ENCODE measurements around the gene CCDC6. TPM values are rescaled to one million over a fixed set of nuclear protein-coding genes. Genes with fewer than 3 reads are reported as not detected.

Gene CCDC6
- polyA plus RNA-seq, 1 donor (not counting 4 experiments of a cell fraction or from before 2014, with no cell fraction given) = 46.5 TPM

DNA sequence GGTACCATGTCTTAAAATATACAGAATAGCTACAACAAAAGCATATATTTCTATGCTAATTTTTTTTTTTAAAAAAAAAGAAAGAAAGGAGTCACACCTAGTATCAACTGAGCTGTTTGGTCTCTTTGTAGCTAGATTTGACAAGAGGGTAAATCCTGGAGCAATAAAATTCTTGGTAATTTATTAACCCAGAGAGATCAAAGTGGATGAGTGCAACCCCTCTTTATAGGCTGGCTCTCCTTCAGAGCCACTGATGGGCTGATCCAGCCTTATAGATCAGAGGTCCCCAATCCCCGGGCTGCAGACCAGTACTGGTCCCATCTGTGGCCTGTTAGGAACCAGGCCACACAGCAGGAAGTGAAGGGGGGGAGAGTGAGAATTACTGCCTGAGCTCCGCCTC lies 133.3 kb downstream of the CCDC6 start:
- no peak overlapping the region for H3K4me2 ChIP-seq (ENCODE audit: control insufficient read depth, extremely low read depth, insufficient read depth, low read depth, low read length)
- dilution Hi-C loops (cut with MboI; ENCODE audit: extremely low pct_ligation_motif_present, low sequenced_read_pairs) = no loop called here
- H3K79me2 ChIP-seq (ENCODE audit: control insufficient read depth, insufficient read depth, low read length) = no peaks in the 10 kb centered on the region
- H4K20me1 ChIP-seq (ENCODE audit: control insufficient read depth, extremely low read depth, insufficient read depth, low read length) = no peaks in the 10 kb centered on the region
- no peaks in the 10 kb centered on the region for H3K9me1 ChIP-seq (ENCODE audit: control insufficient read depth, extremely low read depth, insufficient read depth, low read length)
- no peak overlapping the region for H3K4me3 ChIP-seq (ENCODE audit: control insufficient read depth in 2 of 3, extremely low read depth in 1 of 3, insufficient read depth in 2 of 3, low read depth in 1 of 3, low read length in 3 of 3)
- no peak overlapping the region for H3K9ac ChIP-seq (ENCODE audit: control insufficient read depth, extremely low read depth, insufficient read depth, low read length)
- TF ChIP-seq, protein P1, sequence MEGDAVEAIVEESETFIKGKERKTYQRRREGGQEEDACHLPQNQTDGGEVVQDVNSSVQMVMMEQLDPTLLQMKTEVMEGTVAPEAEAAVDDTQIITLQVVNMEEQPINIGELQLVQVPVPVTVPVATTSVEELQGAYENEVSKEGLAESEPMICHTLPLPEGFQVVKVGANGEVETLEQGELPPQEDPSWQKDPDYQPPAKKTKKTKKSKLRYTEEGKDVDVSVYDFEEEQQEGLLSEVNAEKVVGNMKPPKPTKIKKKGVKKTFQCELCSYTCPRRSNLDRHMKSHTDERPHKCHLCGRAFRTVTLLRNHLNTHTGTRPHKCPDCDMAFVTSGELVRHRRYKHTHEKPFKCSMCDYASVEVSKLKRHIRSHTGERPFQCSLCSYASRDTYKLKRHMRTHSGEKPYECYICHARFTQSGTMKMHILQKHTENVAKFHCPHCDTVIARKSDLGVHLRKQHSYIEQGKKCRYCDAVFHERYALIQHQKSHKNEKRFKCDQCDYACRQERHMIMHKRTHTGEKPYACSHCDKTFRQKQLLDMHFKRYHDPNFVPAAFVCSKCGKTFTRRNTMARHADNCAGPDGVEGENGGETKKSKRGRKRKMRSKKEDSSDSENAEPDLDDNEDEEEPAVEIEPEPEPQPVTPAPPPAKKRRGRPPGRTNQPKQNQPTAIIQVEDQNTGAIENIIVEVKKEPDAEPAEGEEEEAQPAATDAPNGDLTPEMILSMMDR (optimal IDR thresholded peaks at IDR 0.05 in 1 of 3, IDR thresholded peaks at IDR 0.05 in 1 of 3, conservative IDR thresholded peaks at IDR 0.05 in 1 of 3; ENCODE audit: extremely low read depth in 1 of 3, insufficient read depth in 2 of 3, low read length in 3 of 3) = no peak
- no peaks in the 10 kb centered on the region for H3K36me3 ChIP-seq (ENCODE audit: control insufficient read depth in 2 of 2, extremely low read depth in 1 of 2, insufficient read depth in 2 of 2, low read length in 2 of 2)
- H2AFZ ChIP-seq (ENCODE audit: control insufficient read depth, low read length) = no peak overlapping the region
- no peak for FAIRE-seq
- no peaks in the 10 kb centered on the region for H3K4me1 ChIP-seq (ENCODE audit: control insufficient read depth, extremely low read depth, insufficient read depth, low read length)
- DNase-seq (ENCODE audit: low read depth, low spot score) = no peak
- no peaks in the 10 kb centered on the region for H3K27me3 ChIP-seq (ENCODE audit: control insufficient read depth, extremely low read depth, insufficient read depth, low read length)
- H3K27ac ChIP-seq (ENCODE audit: control insufficient read depth, insufficient read depth, low read length) = no peak overlapping the region
- H3K9me3 ChIP-seq (ENCODE audit: control insufficient read depth, low read depth, low read length) = no peaks in the 10 kb centered on the region

DNA sequence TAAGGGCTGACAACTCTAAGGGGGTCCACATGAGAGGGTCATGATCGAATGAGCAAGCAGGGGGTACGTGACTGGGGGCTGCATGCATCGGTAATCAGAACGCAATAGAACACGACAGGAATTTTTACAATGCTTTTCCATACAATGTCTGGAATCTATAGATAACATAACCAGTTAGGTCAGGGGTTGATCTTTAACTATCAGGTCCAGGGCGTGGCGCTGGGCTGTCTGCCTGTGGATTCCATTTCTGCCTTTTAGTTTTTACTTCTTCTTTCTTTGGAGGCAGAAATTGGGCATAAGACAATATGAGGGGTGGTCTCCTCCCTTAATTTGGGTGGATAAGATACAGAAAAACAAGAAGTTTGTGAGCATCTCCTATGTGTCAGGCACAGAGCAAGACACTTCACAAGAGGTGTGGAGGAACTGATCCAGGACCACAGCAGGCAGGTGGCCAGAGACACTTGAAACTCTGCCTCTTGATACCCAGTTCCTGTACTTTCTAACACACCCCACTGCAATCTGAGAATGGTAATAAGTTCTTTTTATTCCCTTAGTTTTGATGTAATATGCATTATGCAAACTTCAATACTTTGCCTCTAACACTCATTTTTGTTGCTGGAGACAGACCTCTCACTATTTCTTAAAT lies 135.1 kb downstream of the CCDC6 start:
- H3K4me1 ChIP-seq (ENCODE audit: control insufficient read depth, extremely low read depth, insufficient read depth, low read length) = no peaks in the 10 kb centered on the region
- H3K9ac ChIP-seq (ENCODE audit: control insufficient read depth, extremely low read depth, insufficient read depth, low read length) = no peak overlapping the region
- no peak overlapping the region for H3K4me3 ChIP-seq (ENCODE audit: control insufficient read depth in 2 of 3, extremely low read depth in 1 of 3, insufficient read depth in 2 of 3, low read depth in 1 of 3, low read length in 3 of 3)
- H3K36me3 ChIP-seq (ENCODE audit: control insufficient read depth in 2 of 2, extremely low read depth in 1 of 2, insufficient read depth in 2 of 2, low read length in 2 of 2) = no peaks in the 10 kb centered on the region
- no peak overlapping the region for H2AFZ ChIP-seq (ENCODE audit: control insufficient read depth, low read length)
- H3K9me3 ChIP-seq (ENCODE audit: control insufficient read depth, low read depth, low read length) = no peaks in the 10 kb centered on the region
- no peaks in the 10 kb centered on the region for H3K9me1 ChIP-seq (ENCODE audit: control insufficient read depth, extremely low read depth, insufficient read depth, low read length)
- TF ChIP-seq, protein P1 (optimal IDR thresholded peaks at IDR 0.05 in 1 of 3, IDR thresholded peaks at IDR 0.05 in 1 of 3, conservative IDR thresholded peaks at IDR 0.05 in 1 of 3; ENCODE audit: extremely low read depth in 1 of 3, insufficient read depth in 2 of 3, low read length in 3 of 3) = no peak
- no peak for TF ChIP-seq EZH2 (IDR thresholded peaks at IDR 0.05; ENCODE audit: low read length)
- DNase-seq (ENCODE audit: low read depth, low spot score) = no peak
- dilution Hi-C loops (cut with MboI; ENCODE audit: extremely low pct_ligation_motif_present, low sequenced_read_pairs) = no loop called here
- no peak overlapping the region for H3K4me2 ChIP-seq (ENCODE audit: control insufficient read depth, extremely low read depth, insufficient read depth, low read depth, low read length)
- H3K27me3 ChIP-seq (ENCODE audit: control insufficient read depth, extremely low read depth, insufficient read depth, low read length) = no peaks in the 10 kb centered on the region
- FAIRE-seq = no peak
- H3K79me2 ChIP-seq (ENCODE audit: control insufficient read depth, insufficient read depth, low read length) = no peaks in the 10 kb centered on the region
- no peaks in the 10 kb centered on the region for H4K20me1 ChIP-seq (ENCODE audit: control insufficient read depth, extremely low read depth, insufficient read depth, low read length)
- no peak overlapping the region for H3K27ac ChIP-seq (ENCODE audit: control insufficient read depth, insufficient read depth, low read length)

Measured in keratinocyte (primary cell).